MM.1S (cell line): ENCODE results near the gene PPP1R15B.

Experiments
- EZH2 ChIP-seq: fragments of 300-600 bp; sonication (generic); optimal IDR thresholded peaks from 2 replicates; pipeline ENCODE3; 2017; ENCODE audit warnings: low read depth, mild to moderate bottlenecking, antibody characterized with exemption, low read length, mixed read lengths
- TF ChIP-seq, protein P1 (sequence below): fragments of 300-600 bp; sonication (generic); IDR thresholded peaks from 2 replicates; pipeline ENCODE4 v1.5.1; 2016; ENCODE audit warnings: antibody characterized with exemption, low read length, mixed read lengths

DNA sequence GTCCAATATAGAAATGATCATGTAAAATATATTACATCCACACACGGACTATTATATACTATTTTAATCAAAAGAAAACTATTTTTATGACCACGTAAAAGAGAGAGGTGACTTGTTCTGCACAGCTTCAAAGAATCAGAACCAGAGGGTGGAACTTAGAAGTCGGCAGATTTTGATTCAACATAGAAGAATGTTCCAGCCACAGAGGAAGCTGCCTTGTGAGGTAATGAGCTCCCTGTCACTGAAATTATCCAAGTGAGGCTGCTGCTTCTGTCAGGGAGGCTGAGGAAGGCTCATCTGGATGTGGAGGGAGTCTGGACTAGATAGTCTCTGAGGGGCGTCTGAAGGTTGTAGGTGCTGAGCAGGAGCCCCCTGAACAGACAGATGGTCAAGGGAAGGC is 54.6 kb downstream of the PPP1R15B start:
- TF ChIP-seq, protein P1, sequence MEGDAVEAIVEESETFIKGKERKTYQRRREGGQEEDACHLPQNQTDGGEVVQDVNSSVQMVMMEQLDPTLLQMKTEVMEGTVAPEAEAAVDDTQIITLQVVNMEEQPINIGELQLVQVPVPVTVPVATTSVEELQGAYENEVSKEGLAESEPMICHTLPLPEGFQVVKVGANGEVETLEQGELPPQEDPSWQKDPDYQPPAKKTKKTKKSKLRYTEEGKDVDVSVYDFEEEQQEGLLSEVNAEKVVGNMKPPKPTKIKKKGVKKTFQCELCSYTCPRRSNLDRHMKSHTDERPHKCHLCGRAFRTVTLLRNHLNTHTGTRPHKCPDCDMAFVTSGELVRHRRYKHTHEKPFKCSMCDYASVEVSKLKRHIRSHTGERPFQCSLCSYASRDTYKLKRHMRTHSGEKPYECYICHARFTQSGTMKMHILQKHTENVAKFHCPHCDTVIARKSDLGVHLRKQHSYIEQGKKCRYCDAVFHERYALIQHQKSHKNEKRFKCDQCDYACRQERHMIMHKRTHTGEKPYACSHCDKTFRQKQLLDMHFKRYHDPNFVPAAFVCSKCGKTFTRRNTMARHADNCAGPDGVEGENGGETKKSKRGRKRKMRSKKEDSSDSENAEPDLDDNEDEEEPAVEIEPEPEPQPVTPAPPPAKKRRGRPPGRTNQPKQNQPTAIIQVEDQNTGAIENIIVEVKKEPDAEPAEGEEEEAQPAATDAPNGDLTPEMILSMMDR, result no peak
- TF ChIP-seq EZH2, result no peak
